Measurements from ENCODE around the gene MICB. TPM values are rescaled to one million over a fixed set of nuclear protein-coding genes. Genes with fewer than 3 reads are reported as not detected.

MICB gene
- total RNA-seq, 1 experiment from 2014 or later: 37.0 TPM

- peaks cover 7% of the 10 kb centered on the region; the same call in 1 of the 2 replicates for H3K9me3 Mint-ChIP-seq
- ATAC-seq (no peak), DNase-seq (ENCODE audit: low spot score) (no peak)
- H3K27ac Mint-ChIP-seq: no peak overlapping the region
- no peaks in the 10 kb centered on the region for H3K36me3 Mint-ChIP-seq
- CTCF ChIA-PET: interaction anchor here (1.1 to 2.9 kb wide), 2 partner anchors 15 to 18 kb away, joined by 3 to 47 read pairs; no protein-coding TSS in a partner anchor
- no peak overlapping the region for H3K4me3 Mint-ChIP-seq
- peaks cover 10% of the 10 kb centered on the region for H3K4me1 Mint-ChIP-seq
- H3K27me3 Mint-ChIP-seq (ENCODE audit: low read depth): peaks cover 49% of the 10 kb centered on the region
- TF ChIP-seq OVOL2 (CRISPR knock-in tag; IDR thresholded peaks at IDR 0.05; ENCODE audit: borderline replicate concordance): no peak
- TF ChIP-seq FOXP4 (CRISPR knock-in tag; IDR thresholded peaks at IDR 0.05): no peak
- no peak for TF ChIP-seq ETV6 (CRISPR knock-in tag; IDR thresholded peaks at IDR 0.05)
- TF ChIP-seq ZSCAN18 (CRISPR knock-in tag; IDR thresholded peaks at IDR 0.05): no peak
- TF ChIP-seq FOXP1 (CRISPR knock-in tag; IDR thresholded peaks at IDR 0.05; ENCODE audit: borderline replicate concordance): no peak
- TF ChIP-seq IRF1 (CRISPR knock-in tag; IDR thresholded peaks at IDR 0.05): no peak
- TF ChIP-seq MXD4 (CRISPR knock-in tag; IDR thresholded peaks at IDR 0.05; ENCODE audit: borderline replicate concordance): no peak
- no peak for TF ChIP-seq GTF2I (CRISPR knock-in tag; conservative IDR thresholded peaks at IDR 0.05)
- TF ChIP-seq NFYB (CRISPR knock-in tag; conservative IDR thresholded peaks at IDR 0.05; ENCODE audit: low read depth): no peak
- TF ChIP-seq SMAD3 (CRISPR knock-in tag; IDR thresholded peaks at IDR 0.05; ENCODE audit: borderline replicate concordance): no peak
- TF ChIP-seq ZNF219 (CRISPR knock-in tag; IDR thresholded peaks at IDR 0.05; ENCODE audit: borderline replicate concordance): no peak
- no peak for TF ChIP-seq ATF6 (CRISPR knock-in tag; IDR thresholded peaks at IDR 0.05)
- no peak for TF ChIP-seq USF2 (CRISPR knock-in tag; IDR thresholded peaks at IDR 0.05)
- no peak for TF ChIP-seq TCF7 (CRISPR knock-in tag; IDR thresholded peaks at IDR 0.05; ENCODE audit: low read depth)
- TF ChIP-seq HMGA2 (CRISPR knock-in tag; IDR thresholded peaks at IDR 0.05): no peak
- no peak for TF ChIP-seq CREM (CRISPR knock-in tag; IDR thresholded peaks at IDR 0.05)
- TF ChIP-seq ZMAT4 (CRISPR knock-in tag; IDR thresholded peaks at IDR 0.05): no peak
- no peak for TF ChIP-seq ZNF416 (CRISPR knock-in tag; IDR thresholded peaks at IDR 0.05)
- no peak for TF ChIP-seq FOXK1 (CRISPR knock-in tag; IDR thresholded peaks at IDR 0.05)
- no peak for TF ChIP-seq CDX4 (CRISPR knock-in tag; IDR thresholded peaks at IDR 0.05; ENCODE audit: borderline replicate concordance)
- POLR2A ChIA-PET: no interaction called here
Measured at GRCh38 chr6:31460361-31461025, 37.5 kb upstream of the MICB start.
